ENCODE measurements around the gene SURF2.

Gene SURF2

GRCh38 chr9:133346021-133346785 lies 10.1 kb upstream of the SURF2 start:
- peak overlapping the region; percentile 99 for H3K4me3 ChIP-seq (ENCODE audit: low read depth, low read length)
- H3K27me3 ChIP-seq (ENCODE audit: insufficient read depth, low read length): no peaks in the 10 kb centered on the region
- peaks cover 28% of the 10 kb centered on the region for H3K4me1 ChIP-seq (ENCODE audit: control insufficient read depth, insufficient read depth, low read length, unreplicated experiment)
- peaks cover 37% of the 10 kb centered on the region for H3K36me3 ChIP-seq (ENCODE audit: insufficient read depth, low read length)
- H3K79me2 ChIP-seq (ENCODE audit: control insufficient read depth, insufficient read depth, low read length, unreplicated experiment): peaks cover 49% of the 10 kb centered on the region
- no peak overlapping the region for H3K27ac ChIP-seq (ENCODE audit: low read depth, low read length)
- no peak overlapping the region for H2AFZ ChIP-seq (ENCODE audit: low read length, unreplicated experiment)

DNA sequence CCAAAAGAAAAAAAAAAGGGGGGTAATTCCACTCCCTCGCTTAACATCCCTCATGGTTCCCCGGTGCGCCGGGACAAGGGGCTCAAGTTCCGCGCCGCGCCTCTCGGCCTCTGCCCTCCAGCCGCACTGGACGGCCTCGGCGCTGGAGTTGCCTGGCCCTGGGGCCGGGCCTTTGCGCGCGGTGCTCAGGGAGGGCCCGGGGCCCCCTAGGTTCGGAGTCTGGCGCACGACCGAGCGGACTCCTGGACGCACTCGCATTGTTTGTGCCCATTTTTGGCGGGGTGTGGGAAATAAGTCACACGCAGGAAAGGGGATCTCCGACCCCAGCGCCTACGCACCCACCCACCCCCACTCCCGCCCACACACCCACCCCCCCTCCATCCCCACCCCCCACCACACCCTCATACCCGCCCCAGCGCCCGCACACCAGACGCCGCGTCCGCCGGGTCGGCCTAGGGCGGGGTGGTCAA lies 8.8 kb upstream of the SURF2 start:
- Histone ChIP-seq H3K79me2 (ENCODE audit: control insufficient read depth, insufficient read depth, low read length, unreplicated experiment) (peaks cover 49% of the 10 kb centered on the region), H3K27me3 (ENCODE audit: insufficient read depth, low read length) (no peaks in the 10 kb centered on the region), H3K4me3 (ENCODE audit: low read depth, low read length) (peak overlapping the region; percentile 99), H3K36me3 (ENCODE audit: insufficient read depth, low read length) (peaks cover 46% of the 10 kb centered on the region), H3K4me1 (ENCODE audit: control insufficient read depth, insufficient read depth, low read length, unreplicated experiment) (peaks cover 35% of the 10 kb centered on the region), H2AFZ (ENCODE audit: low read length, unreplicated experiment) (no peak overlapping the region), H3K27ac (ENCODE audit: low read depth, low read length) (peak overlapping the region; percentile 93)

GRCh38 chr9:133347985-133348717 lies 8.2 kb upstream of the SURF2 start, which contains the start of the genes MED22 and RPL7A:
Gene MED22 (minus strand): TSS chr9:133348131. CDS start chr9:133346662, 1,469 bp downstream.
Gene RPL7A (plus strand): TSS chr9:133348218. CDS start chr9:133348244, 26 bp downstream.
- Histone ChIP-seq H2AFZ (ENCODE audit: low read length, unreplicated experiment) (no peak within 1 kb of the TSS), H3K79me2 (ENCODE audit: control insufficient read depth, insufficient read depth, low read length, unreplicated experiment) (peaks cover 49% of the 10 kb centered on the region), H3K4me3 (ENCODE audit: low read depth, low read length) (peak within 1 kb of the TSS; percentile 99), H3K27me3 (ENCODE audit: insufficient read depth, low read length) (no peaks in the 10 kb centered on the region), H3K36me3 (ENCODE audit: insufficient read depth, low read length) (peaks cover 47% of the 10 kb centered on the region), H3K4me1 (ENCODE audit: control insufficient read depth, insufficient read depth, low read length, unreplicated experiment) (peaks cover 35% of the 10 kb centered on the region), H3K27ac (ENCODE audit: low read depth, low read length) (peak within 1 kb of the TSS; percentile 93)

DNA sequence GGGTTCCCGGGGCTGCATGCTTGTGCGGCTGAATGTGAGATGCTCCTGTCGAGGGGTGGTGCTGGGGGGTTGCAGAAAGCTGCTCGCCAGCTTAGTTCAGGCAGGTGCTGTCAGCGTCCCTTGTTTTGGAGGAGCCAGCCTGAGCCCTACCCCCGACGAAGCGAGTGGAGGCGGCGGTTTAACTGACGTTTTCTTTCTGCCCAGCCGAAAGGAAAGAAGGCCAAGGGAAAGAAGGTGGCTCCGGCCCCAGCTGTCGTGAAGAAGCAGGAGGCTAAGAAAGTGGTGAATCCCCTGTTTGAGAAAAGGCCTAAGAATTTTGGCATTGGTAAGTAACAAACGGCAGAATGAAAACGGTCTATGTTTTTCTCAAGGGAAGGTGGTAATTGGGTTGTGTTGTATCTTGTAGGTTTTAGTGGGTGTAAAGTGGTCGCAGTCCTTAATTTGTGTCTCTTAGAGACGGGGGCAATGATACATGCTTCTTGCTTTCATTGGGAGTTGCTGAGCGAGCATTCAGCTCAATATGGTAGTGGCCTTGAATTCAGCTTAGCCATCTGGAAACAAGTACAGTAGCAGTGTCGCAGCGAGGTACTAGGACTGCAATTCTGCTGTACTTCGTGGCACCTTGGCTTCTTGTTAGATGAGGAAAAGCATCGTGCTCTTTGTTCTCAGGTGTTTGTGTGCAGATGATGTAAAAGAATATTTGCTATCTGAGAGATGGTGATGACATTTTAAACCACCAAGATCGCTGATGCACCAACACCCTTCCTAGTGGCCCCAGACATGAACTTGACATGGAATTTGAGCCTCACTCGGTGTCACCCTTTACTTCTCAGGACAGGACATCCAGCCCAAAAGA lies 7.4 kb upstream of the SURF2 start:
- H3K79me2 ChIP-seq (ENCODE audit: control insufficient read depth, insufficient read depth, low read length, unreplicated experiment): peaks cover 49% of the 10 kb centered on the region
- peak overlapping the region; percentile 99 for H3K4me3 ChIP-seq (ENCODE audit: low read depth, low read length)
- H3K4me1 ChIP-seq (ENCODE audit: control insufficient read depth, insufficient read depth, low read length, unreplicated experiment): peaks cover 35% of the 10 kb centered on the region
- H3K27ac ChIP-seq (ENCODE audit: low read depth, low read length): peak overlapping the region; percentile 93
- peaks cover 47% of the 10 kb centered on the region for H3K36me3 ChIP-seq (ENCODE audit: insufficient read depth, low read length)
- no peak overlapping the region for H2AFZ ChIP-seq (ENCODE audit: low read length, unreplicated experiment)
- H3K27me3 ChIP-seq (ENCODE audit: insufficient read depth, low read length): no peaks in the 10 kb centered on the region

GRCh38 chr9:133349965-133350616 lies 6.3 kb upstream of the SURF2 start:
- Histone ChIP-seq H3K27me3 (ENCODE audit: insufficient read depth, low read length) (no peaks in the 10 kb centered on the region), H3K36me3 (ENCODE audit: insufficient read depth, low read length) (peaks cover 44% of the 10 kb centered on the region), H3K79me2 (ENCODE audit: control insufficient read depth, insufficient read depth, low read length, unreplicated experiment) (peaks cover 53% of the 10 kb centered on the region)

GRCh38 chr9:133351526-133351907 lies 4.8 kb upstream of the SURF2 start:
- Histone ChIP-seq H3K27me3 (ENCODE audit: insufficient read depth, low read length) (no peaks in the 10 kb centered on the region), H3K27ac (ENCODE audit: low read depth, low read length) (peak overlapping the region; percentile 93), H3K4me3 (ENCODE audit: low read depth, low read length) (no peak overlapping the region), H3K79me2 (ENCODE audit: control insufficient read depth, insufficient read depth, low read length, unreplicated experiment) (peaks cover 42% of the 10 kb centered on the region), H2AFZ (ENCODE audit: low read length, unreplicated experiment) (no peak overlapping the region), H3K36me3 (ENCODE audit: insufficient read depth, low read length) (peaks cover 37% of the 10 kb centered on the region), H3K4me1 (ENCODE audit: control insufficient read depth, insufficient read depth, low read length, unreplicated experiment) (peaks cover 38% of the 10 kb centered on the region)

More at GRCh38 chr9:133349965-133350616, 6.3 kb upstream of the SURF2 start:
- Histone ChIP-seq H3K4me1 (ENCODE audit: control insufficient read depth, insufficient read depth, low read length, unreplicated experiment) (peaks cover 40% of the 10 kb centered on the region), H3K27ac (ENCODE audit: low read depth, low read length) (peak overlapping the region; percentile 93), H3K4me3 (ENCODE audit: low read depth, low read length) (peak overlapping the region; percentile 99), H2AFZ (ENCODE audit: low read length, unreplicated experiment) (no peak overlapping the region)

DNA sequence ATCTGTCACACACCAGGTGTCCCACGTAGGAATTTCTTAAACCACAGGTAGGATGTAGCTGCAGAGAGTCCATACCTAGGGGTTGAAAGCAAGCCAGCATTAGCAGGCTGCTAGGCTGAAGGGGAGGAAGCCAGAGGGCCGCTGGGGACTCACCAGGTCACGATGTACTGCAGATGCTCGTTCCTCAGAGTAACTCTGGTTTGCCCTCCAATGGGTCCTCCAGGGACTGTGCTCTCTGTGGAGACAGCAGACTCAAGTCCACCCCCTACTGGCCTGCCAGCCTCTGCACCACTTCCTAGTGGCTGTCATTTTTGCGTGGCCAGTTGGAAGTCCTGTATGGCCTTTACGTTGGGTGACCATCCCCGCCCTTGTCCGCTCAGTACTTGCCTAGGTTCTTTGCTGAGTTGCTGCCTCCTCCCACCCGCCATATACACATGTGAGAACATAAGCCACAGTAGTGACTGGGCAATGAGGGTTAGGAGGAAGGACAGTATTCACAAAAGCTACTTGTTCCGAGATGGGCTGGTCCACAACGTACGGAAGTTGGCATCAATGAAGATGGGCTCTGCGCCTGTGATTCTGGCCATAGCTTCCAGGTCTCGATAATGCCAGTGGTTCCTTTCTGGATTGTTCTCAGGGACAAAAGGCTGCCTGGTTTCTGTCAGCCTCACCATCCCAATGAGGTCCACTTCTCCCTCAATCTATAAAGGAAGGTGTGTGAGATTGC lies 4.3 kb upstream of the SURF2 start:
- H3K36me3 ChIP-seq (ENCODE audit: insufficient read depth, low read length): peaks cover 37% of the 10 kb centered on the region
- H2AFZ ChIP-seq (ENCODE audit: low read length, unreplicated experiment): no peak overlapping the region
- H3K27me3 ChIP-seq (ENCODE audit: insufficient read depth, low read length): no peaks in the 10 kb centered on the region
- H3K4me1 ChIP-seq (ENCODE audit: control insufficient read depth, insufficient read depth, low read length, unreplicated experiment): peaks cover 39% of the 10 kb centered on the region
- peaks cover 40% of the 10 kb centered on the region for H3K79me2 ChIP-seq (ENCODE audit: control insufficient read depth, insufficient read depth, low read length, unreplicated experiment)
- peak overlapping the region; percentile 51 for H3K27ac ChIP-seq (ENCODE audit: low read depth, low read length)
- H3K4me3 ChIP-seq (ENCODE audit: low read depth, low read length): no peak overlapping the region

DNA sequence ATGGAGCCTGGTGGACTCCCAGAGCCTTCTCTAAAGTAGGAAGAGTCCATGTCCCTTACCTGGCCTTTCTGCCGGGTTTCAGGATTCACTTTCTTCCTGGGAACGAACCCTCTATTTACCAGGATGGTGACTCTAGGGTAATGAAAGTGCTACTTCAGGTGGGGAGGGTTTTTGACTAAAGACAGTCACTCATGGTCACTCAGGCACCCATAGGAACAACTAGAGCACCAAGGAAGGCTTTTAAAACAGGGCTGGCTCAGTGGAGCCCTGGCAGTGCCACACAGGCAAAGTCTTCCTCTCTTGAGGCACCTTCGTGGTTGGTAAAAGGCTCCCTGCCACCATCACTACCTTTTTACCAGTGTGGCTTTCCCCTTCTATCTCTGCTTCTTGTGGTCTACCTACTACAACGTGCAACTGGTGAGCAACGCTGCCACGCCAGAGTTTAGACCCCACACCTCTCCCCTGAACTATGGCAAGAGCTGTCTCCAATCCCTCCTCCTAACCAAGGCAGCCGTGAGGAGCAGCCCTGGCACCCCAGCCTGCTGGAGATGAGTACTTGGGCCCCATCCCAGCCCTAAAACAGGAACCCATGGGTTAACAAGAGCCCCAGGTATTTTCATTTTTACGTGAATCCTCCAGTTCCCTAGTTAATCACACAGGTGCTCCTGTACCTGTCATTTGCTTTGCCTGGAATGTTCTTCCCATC lies 3.6 kb upstream of the SURF2 start:
- no peaks in the 10 kb centered on the region for H3K27me3 ChIP-seq (ENCODE audit: insufficient read depth, low read length)
- peaks cover 37% of the 10 kb centered on the region for H3K36me3 ChIP-seq (ENCODE audit: insufficient read depth, low read length)
- peaks cover 47% of the 10 kb centered on the region for H3K79me2 ChIP-seq (ENCODE audit: control insufficient read depth, insufficient read depth, low read length, unreplicated experiment)
- H3K27ac ChIP-seq (ENCODE audit: low read depth, low read length): peak overlapping the region; percentile 19; the same call in 1 of the 2 replicates
- H2AFZ ChIP-seq (ENCODE audit: low read length, unreplicated experiment): no peak overlapping the region
- H3K4me1 ChIP-seq (ENCODE audit: control insufficient read depth, insufficient read depth, low read length, unreplicated experiment): peaks cover 45% of the 10 kb centered on the region
- H3K4me3 ChIP-seq (ENCODE audit: low read depth, low read length): no peak overlapping the region

- Histone ChIP-seq H3K27ac (ENCODE audit: low read depth, low read length) (no peak overlapping the region), H3K27me3 (ENCODE audit: insufficient read depth, low read length) (no peaks in the 10 kb centered on the region), H3K36me3 (ENCODE audit: insufficient read depth, low read length) (peaks cover 36% of the 10 kb centered on the region), H2AFZ (ENCODE audit: low read length, unreplicated experiment) (no peak overlapping the region), H3K79me2 (ENCODE audit: control insufficient read depth, insufficient read depth, low read length, unreplicated experiment) (peaks cover 42% of the 10 kb centered on the region), H3K4me1 (ENCODE audit: control insufficient read depth, insufficient read depth, low read length, unreplicated experiment) (peaks cover 45% of the 10 kb centered on the region), H3K4me3 (ENCODE audit: low read depth, low read length) (no peak overlapping the region)
Observed at GRCh38 chr9:133353548-133353947, 2.8 kb upstream of the SURF2 start.

All from ACC112 (cell line).